Measurements from ENCODE around the gene ARHGEF28. TPM values are rescaled to one million over a fixed set of nuclear protein-coding genes. Genes with fewer than 3 reads are reported as not detected.

Gene ARHGEF28
- total and polyA plus RNA-seq, 10 of the 15 experiments (the other 5 are each of a cell fraction or from before 2014, with no cell fraction given): 0.10 to 0.72 (median 0.22) TPM; not detected in 2

- TF ChIP-seq CUX1 (IDR thresholded peaks at IDR 0.05; ENCODE audit: insufficient replicate concordance, low read depth, low read length) (no peak), MYC (IDR thresholded peaks at IDR 0.05; ENCODE audit: insufficient read depth, insufficient read length, insufficient replicate concordance, low read length, severe bottlenecking) (no peak)
These were observed 210.6 kb downstream of the ARHGEF28 start (continued) for GRCh38 chr5:73836607-73837006.

DNA sequence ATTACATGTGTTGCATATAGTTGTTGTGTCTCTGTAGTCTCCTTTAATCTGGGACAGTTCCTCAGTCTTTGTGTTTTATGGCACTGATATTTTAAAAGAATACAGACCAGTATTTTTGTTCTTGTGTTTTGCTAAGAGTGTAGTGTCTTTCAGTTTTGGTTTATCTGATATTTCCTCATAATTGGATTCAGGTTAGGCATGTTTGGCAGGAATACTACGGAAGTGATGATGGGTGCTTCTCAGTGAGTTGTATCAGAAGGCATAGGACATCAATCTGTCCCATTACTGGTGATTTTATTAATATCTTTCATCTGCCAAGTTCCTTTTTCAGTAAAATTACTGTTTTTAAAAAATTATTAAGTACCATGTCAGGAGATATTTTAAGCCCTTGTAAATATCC is 212.9 kb downstream of the ARHGEF28 start:
- H3K4me3 ChIP-seq: no peak overlapping the region
- WGBS (ENCODE audit: insufficient coverage, insufficient replicate concordance, low lambda C conversion rate, missing lambda C conversion rate): 5% methylated on average over 1 of the region's 1 CpG
- no peak for DNase-seq (ENCODE audit: low read depth, low spot score)
- H2AFZ ChIP-seq (ENCODE audit: control insufficient read depth, low read depth, low read length): no peak overlapping the region
- TF ChIP-seq POLR2A (IDR thresholded peaks at IDR 0.05; ENCODE audit: low read depth, low read length) (no peak), BMI1 (IDR thresholded peaks at IDR 0.05; ENCODE audit: borderline replicate concordance) (no peak), KAT2A (conservative IDR thresholded peaks at IDR 0.05; ENCODE audit: control insufficient read depth, low read depth, low read length) (no peak), RUNX3 (IDR thresholded peaks at IDR 0.05; ENCODE audit: low read length) (no peak), CREB1 (IDR thresholded peaks at IDR 0.05; ENCODE audit: low read depth) (no peak)
- TF ChIP-seq, protein P1, sequence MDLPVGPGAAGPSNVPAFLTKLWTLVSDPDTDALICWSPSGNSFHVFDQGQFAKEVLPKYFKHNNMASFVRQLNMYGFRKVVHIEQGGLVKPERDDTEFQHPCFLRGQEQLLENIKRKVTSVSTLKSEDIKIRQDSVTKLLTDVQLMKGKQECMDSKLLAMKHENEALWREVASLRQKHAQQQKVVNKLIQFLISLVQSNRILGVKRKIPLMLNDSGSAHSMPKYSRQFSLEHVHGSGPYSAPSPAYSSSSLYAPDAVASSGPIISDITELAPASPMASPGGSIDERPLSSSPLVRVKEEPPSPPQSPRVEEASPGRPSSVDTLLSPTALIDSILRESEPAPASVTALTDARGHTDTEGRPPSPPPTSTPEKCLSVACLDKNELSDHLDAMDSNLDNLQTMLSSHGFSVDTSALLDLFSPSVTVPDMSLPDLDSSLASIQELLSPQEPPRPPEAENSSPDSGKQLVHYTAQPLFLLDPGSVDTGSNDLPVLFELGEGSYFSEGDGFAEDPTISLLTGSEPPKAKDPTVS (IDR thresholded peaks at IDR 0.05; ENCODE audit: low read depth, low read length): no peak
- TF ChIP-seq, protein P2, sequence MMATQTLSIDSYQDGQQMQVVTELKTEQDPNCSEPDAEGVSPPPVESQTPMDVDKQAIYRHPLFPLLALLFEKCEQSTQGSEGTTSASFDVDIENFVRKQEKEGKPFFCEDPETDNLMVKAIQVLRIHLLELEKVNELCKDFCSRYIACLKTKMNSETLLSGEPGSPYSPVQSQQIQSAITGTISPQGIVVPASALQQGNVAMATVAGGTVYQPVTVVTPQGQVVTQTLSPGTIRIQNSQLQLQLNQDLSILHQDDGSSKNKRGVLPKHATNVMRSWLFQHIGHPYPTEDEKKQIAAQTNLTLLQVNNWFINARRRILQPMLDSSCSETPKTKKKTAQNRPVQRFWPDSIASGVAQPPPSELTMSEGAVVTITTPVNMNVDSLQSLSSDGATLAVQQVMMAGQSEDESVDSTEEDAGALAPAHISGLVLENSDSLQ (IDR thresholded peaks at IDR 0.05): no peak
- H3K9ac ChIP-seq (ENCODE audit: control insufficient read depth, insufficient read depth, low read length): no peak overlapping the region
- CTCF ChIA-PET: no interaction called here
- H3K4me1 ChIP-seq (ENCODE audit: control insufficient read depth, insufficient read depth, low read length): no peaks in the 10 kb centered on the region
- no peak overlapping the region for H3K4me2 ChIP-seq (ENCODE audit: control insufficient read depth, insufficient read depth)
- SMC1A ChIA-PET (ENCODE audit: uncharacterized antibody, unreplicated experiment): interaction anchor here (0.6 kb wide), 1 partner anchor 1537 kb away, joined by 3 read pairs; no protein-coding TSS in a partner anchor
- RAD21 ChIA-PET (ENCODE audit: unreplicated experiment): no interaction called here
- no peak for FAIRE-seq
- no peaks in the 10 kb centered on the region for H3K36me3 ChIP-seq (ENCODE audit: control insufficient read depth in 2 of 2, insufficient read depth in 2 of 2, low read length in 1 of 2)
- H3K9me3 ChIP-seq (replicated peaks; ENCODE audit: control insufficient read depth, insufficient read depth, low read length): no peaks in the 10 kb centered on the region
- POLR2A ChIA-PET: interaction anchor here (0.5 kb wide), 1 partner anchor 158 kb away, joined by 5 read pairs; no protein-coding TSS in a partner anchor
- H3K79me2 ChIP-seq (ENCODE audit: control insufficient read depth, insufficient read depth, low read length): no peaks in the 10 kb centered on the region
- no peaks in the 10 kb centered on the region for H4K20me1 ChIP-seq (ENCODE audit: control insufficient read depth, insufficient read depth)
- in situ Hi-C loops (cut with MboI): no loop called here
- intact Hi-C loops (cut with micrococcal nuclease; ENCODE audit: unreplicated experiment): no loop called here
- ATAC-seq: no peak
- BruUV-seq (replicated peaks): no TSS peak
- H3K27ac ChIP-seq (ENCODE audit: control insufficient read depth, insufficient read depth): no peak overlapping the region
- no peaks in the 10 kb centered on the region; a peak in 1 of 4 replicates for H3K27me3 ChIP-seq (replicated peaks in 1 of 2; ENCODE audit: control insufficient read depth in 2 of 2, insufficient read depth in 2 of 2, low read length in 1 of 2)

All from GM12878 (cell line).